Measurements from ENCODE around the gene NSUN4. TPM values are rescaled to one million over a fixed set of nuclear protein-coding genes. Genes with fewer than 3 reads are reported as not detected.

The NSUN4 gene
- total and polyA plus RNA-seq, 9 of the 15 experiments (the other 6 are each of a cell fraction or from before 2014, with no cell fraction given), result 33.4 to 60.2 (median 46.3) TPM

DNA sequence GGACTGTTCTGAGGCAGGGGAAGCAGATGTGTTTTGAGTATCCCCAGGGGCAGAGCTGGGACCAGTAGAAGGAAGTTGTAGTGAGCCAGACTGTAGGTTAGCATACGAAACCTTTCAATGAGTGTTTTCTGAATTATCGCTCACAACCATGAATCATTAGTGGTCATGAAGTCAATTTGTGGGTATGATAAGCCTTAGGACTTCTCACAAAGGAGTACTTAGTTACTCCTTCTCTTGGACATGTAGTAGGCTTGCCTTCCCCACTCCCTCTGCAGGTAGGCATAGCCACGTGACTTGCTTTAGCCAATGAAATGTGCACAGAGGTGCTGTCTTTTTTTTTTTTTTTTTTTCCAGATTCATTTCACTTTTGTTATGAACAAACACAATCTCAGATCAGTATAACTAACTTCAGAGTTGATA is 29.6 kb downstream of the NSUN4 start (continued):
- TF ChIP-seq ZMIZ1 (IDR thresholded peaks at IDR 0.05; ENCODE audit: low read depth in 2 of 2, low read length in 2 of 2) (no peak), YY1 (IDR thresholded peaks at IDR 0.05; ENCODE audit: borderline replicate concordance in 1 of 3, control insufficient read depth in 1 of 3, extremely low read depth in 1 of 3, insufficient read depth in 3 of 3, insufficient read length in 1 of 3, insufficient replicate concordance in 2 of 3, low read depth in 1 of 3, low read length in 2 of 3) (no peak), ZEB2 (IDR thresholded peaks at IDR 0.05) (peak; percentile 60; the same call in 1 of the 2 replicates), ZNF766 (CRISPR knock-in tag; conservative IDR thresholded peaks at IDR 0.05) (peak; percentile 76), GABPA (tag; conservative IDR thresholded peaks at IDR 0.05; ENCODE audit: low read depth) (0 out of 2 replicates have a peak, but pooled peaks have one; percentile 20), SETDB1 (IDR thresholded peaks at IDR 0.05; ENCODE audit: low read length) (peak; percentile 78), ATF1 (CRISPR knock-in tag; IDR thresholded peaks at IDR 0.05) (no peak), ATF1 (tag; IDR thresholded peaks at IDR 0.05) (0 out of 2 replicates have a peak, but pooled peaks have one; percentile 25), POLR2A (conservative IDR thresholded peaks at IDR 0.05) (peak; percentile 23; the same call in 1 of the 2 replicates), EP300 (IDR thresholded peaks at IDR 0.05; ENCODE audit: low read length) (no peak), CBFA2T3 (IDR thresholded peaks at IDR 0.05) (peak; percentile 60), NUFIP1 (IDR thresholded peaks at IDR 0.05; ENCODE audit: partially characterized antibody) (no peak), JUND (IDR thresholded peaks at IDR 0.05; ENCODE audit: borderline replicate concordance, low read depth, low read length) (0 out of 2 replicates have a peak, but pooled peaks have one; percentile 14), JUND (tag; IDR thresholded peaks at IDR 0.05; ENCODE audit: borderline replicate concordance, low read depth, low read length) (no peak), HSF4 (CRISPR knock-in tag; IDR thresholded peaks at IDR 0.05; ENCODE audit: borderline replicate concordance) (no peak), ZNF57 (CRISPR knock-in tag; IDR thresholded peaks at IDR 0.05) (no peak), NR4A1 (CRISPR knock-in tag; IDR thresholded peaks at IDR 0.05) (no peak), NR4A1 (tag; IDR thresholded peaks at IDR 0.05) (no peak), PBX2 (CRISPR knock-in tag; IDR thresholded peaks at IDR 0.05; ENCODE audit: low read depth) (no peak), PBX2 (tag; conservative IDR thresholded peaks at IDR 0.05; ENCODE audit: low read depth) (0 out of 2 replicates have a peak, but pooled peaks have one; percentile 28), BHLHE40 (IDR thresholded peaks at IDR 0.05; ENCODE audit: low read length) (peak; percentile 26; the same call in 1 of the 2 replicates), MEIS2 (IDR thresholded peaks at IDR 0.05; ENCODE audit: partially characterized antibody) (peak; percentile 87), SPI1 (IDR thresholded peaks at IDR 0.05; ENCODE audit: borderline replicate concordance, low read depth, low read length) (no peak)
- TF ChIP-seq, protein P1, sequence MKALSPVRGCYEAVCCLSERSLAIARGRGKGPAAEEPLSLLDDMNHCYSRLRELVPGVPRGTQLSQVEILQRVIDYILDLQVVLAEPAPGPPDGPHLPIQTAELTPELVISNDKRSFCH (CRISPR knock-in tag; IDR thresholded peaks at IDR 0.05), result no peak
- TF ChIP-seq, protein P1 (tag; IDR thresholded peaks at IDR 0.05), result 0 out of 2 replicates have a peak, but pooled peaks have one; percentile 50
